Body of pancreas (tissue), 4 donors: ENCODE results near the gene DEDD.

Source experiments
- CTCF ChIP-seq, 7 experiments: fragments of 450-650 bp in 4 of 7; fragments of 200-600 bp in 3 of 7; sonication (generic) in 3 of 7; IDR thresholded peaks; one replicate each; pipeline ENCODE4 v1.5.1; 2016 to 2019; ENCODE audit warnings: antibody characterized with exemption in 7 of 7
- POLR2A ChIP-seq, 3 donors: fragments of 450-650 bp; IDR thresholded peaks; one replicate each; pipeline ENCODE4 v1.6.1; 2016; ENCODE audit warnings: antibody characterized with exemption in 3 of 3, mild to moderate bottlenecking in 2 of 3

- TF ChIP-seq CTCF (IDR thresholded peaks at IDR 0.05) (no peak), POLR2A (IDR thresholded peaks at IDR 0.05) (no peak)
Measured at GRCh38 chr1:161106431-161106830, 26.0 kb downstream of the DEDD start.
